Psoas muscle (tissue), 8 donors: ENCODE data around the gene PPM1D. TPM values are rescaled to one million over a fixed set of nuclear protein-coding genes. Genes with fewer than 3 reads are reported as not detected.
A peak's percentile ranks its signal among the peaks of the same experiment; 100 is the strongest.
"Not testable (repeated sequence)": the region's sequence is repeated elsewhere in the genome, so short reads cannot be mapped to it uniquely, and the experiment has no call there.

Experiments
- ATAC-seq, 4 donors: fragments of 200-7000 bp; cut with Tn5 transposase; one replicate each; pipeline ENCODE4 v1.9.1; 2020; ENCODE audit warnings: moderate library complexity in 3 of 4, mild to moderate bottlenecking in 2 of 4
- DNase-seq, 2 donors: peaks; one replicate each; pipeline ENCODE4 v3.0.0-alpha.2; 2020
- H3K27ac ChIP-seq: fragments of 200-600 bp; one replicate; pipeline ENCODE4 v1.8.0; 2022
- H3K27me3 ChIP-seq, 3 donors: fragments of 200-600 bp in 1 of 3; one replicate each; pipeline versions ENCODE4 v1.6.1 to v1.8.0; 2013 to 2022; ENCODE audit warnings: low read length in 2 of 3, mild to moderate bottlenecking in 2 of 3, moderate library complexity in 1 of 3; ENCODE audit not compliant: insufficient read depth in 3 of 3
- H3K36me3 ChIP-seq, 2 donors: fragments of 200-600 bp in 1 of 2; one replicate each; pipeline versions ENCODE4 v1.6.1 to v1.8.0; 2013 to 2022; ENCODE audit warnings: low read depth in 1 of 2, mild to moderate bottlenecking in 1 of 2, moderate library complexity in 1 of 2; ENCODE audit not compliant: insufficient read depth in 1 of 2
- H3K4me1 ChIP-seq: fragments of 200-600 bp; one replicate; pipeline ENCODE4 v1.8.0; 2022
- H3K4me3 ChIP-seq: fragments of 200-600 bp; one replicate; pipeline ENCODE4 v1.8.0; 2022; ENCODE audit warnings: mild to moderate bottlenecking
- H3K9me3 ChIP-seq: fragments of 200-600 bp; one replicate; pipeline ENCODE4 v1.8.0; 2022
- WGBS, 3 donors: extraction: QIAGEN DNeasy Blood & Tissue Kit; methylation state at CpG; one replicate each; pipeline versions ENCODE4 v1.1.6 to v1.1.7; 2013; 5-methylcytosine and 5-hydroxymethylcytosine counted together
- intact Hi-C, 2 donors: fragments of 100-400 bp; cut with DNase I; formaldehyde crosslinking; loops; one replicate each; pipeline versions ENCODE4 v1.11.0 to v1.14.2; 2022
- polyA plus RNA-seq, 3 donors: library from polyadenylated mRNA; stranded (reverse); fragments of 200-250 nt; gene quantifications; one replicate each; pipeline ENCODE4 v1.2.3, GENCODE V29; 2013
- total RNA-seq, 4 donors: library from RNA; stranded (reverse); fragmentation: NEBNext Ultra II Directional in 2 of 4; extraction: Animal tissue kit (Norgen Biotek cat#: 25700) in 2 of 4; gene quantifications; one replicate each; pipeline versions ENCODE4 v1.2.1 to v1.2.4, GENCODE V29; 2021 to 2023
- TF ChIP-seq, protein P1 (sequence below): fragments of 200-600 bp; IDR thresholded peaks from one replicate; pipeline ENCODE4 v1.8.0; 2022; ENCODE audit warnings: antibody characterized with exemption
- donor health status: healthy with polysubstance abuse.
- donor health status: DM: no; HTN: no; CAD: no; lungs with moderate emphysema.
- donor health status: Bipolar disorder and iron deficiency.
- donor health status: healthy.
- donor health status: DM: yes; HTN: yes; CAD: no.
- donor health status: DM: no; HTN: no; CAD: no.
- donor health status: DM: no; HTN: no; CAD: no.
- donor health status: DM: yes; HTN: yes; CAD: no.

Gene PPM1D
- total and polyA plus RNA-seq, 7 donors = 2.8 to 10.5 (median 7.0) TPM

DNA sequence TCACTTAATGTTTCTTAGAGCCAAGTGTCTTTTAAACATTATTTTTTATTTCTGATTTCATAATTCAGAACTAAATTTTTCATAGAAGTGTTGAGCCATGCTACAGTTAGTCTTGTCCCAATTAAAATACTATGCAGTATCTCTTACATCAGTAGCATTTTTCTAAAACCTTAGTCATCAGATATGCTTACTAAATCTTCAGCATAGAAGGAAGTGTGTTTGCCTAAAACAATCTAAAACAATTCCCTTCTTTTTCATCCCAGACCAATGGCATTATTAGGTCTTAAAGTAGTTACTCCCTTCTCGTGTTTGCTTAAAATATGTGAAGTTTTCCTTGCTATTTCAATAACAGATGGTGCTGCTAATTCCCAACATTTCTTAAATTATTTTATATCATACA, 64.0 kb downstream of the PPM1D start:
- TF ChIP-seq, protein P1, sequence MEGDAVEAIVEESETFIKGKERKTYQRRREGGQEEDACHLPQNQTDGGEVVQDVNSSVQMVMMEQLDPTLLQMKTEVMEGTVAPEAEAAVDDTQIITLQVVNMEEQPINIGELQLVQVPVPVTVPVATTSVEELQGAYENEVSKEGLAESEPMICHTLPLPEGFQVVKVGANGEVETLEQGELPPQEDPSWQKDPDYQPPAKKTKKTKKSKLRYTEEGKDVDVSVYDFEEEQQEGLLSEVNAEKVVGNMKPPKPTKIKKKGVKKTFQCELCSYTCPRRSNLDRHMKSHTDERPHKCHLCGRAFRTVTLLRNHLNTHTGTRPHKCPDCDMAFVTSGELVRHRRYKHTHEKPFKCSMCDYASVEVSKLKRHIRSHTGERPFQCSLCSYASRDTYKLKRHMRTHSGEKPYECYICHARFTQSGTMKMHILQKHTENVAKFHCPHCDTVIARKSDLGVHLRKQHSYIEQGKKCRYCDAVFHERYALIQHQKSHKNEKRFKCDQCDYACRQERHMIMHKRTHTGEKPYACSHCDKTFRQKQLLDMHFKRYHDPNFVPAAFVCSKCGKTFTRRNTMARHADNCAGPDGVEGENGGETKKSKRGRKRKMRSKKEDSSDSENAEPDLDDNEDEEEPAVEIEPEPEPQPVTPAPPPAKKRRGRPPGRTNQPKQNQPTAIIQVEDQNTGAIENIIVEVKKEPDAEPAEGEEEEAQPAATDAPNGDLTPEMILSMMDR = no peak

DNA sequence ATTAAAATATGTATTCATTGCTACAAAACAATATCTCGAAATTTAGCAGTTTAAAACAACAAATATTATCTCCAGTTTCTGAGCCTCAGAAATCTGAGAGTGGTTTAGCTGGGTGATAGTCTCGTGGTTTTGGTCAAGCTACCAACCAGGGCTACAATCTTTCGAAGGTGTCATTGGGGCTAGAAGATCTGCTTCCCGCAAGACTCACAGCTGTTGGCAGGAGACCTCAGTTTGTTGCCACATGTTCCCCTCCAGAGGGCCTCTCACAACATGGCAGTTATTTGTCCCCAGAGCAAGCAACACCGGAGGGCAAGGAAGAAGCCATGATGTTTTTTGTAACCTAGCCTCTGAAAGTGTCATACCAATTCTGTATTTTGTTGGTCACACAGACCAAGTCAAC, 65.6 kb downstream of the PPM1D start:
- peaks cover 5 to 42% of the 10 kb centered on the region in 2 donors for H3K36me3 ChIP-seq
- H3K27ac ChIP-seq = no peak overlapping the region
- WGBS, 3 donors = 94 to 97% (median 94%) methylated on average over 5 of the region's 5 CpGs
- no peaks in the 10 kb centered on the region for H3K27me3 ChIP-seq
- no peaks in the 10 kb centered on the region for H3K9me3 ChIP-seq
- intact Hi-C loops = no loop called here
- no peak overlapping the region for H3K4me3 ChIP-seq
- DNase-seq = no peak
- no peak for ATAC-seq
- TF ChIP-seq, protein P1 = no peak
- no peaks in the 10 kb centered on the region for H3K4me1 ChIP-seq

More for the DNA sequence above, 64.0 kb downstream of the PPM1D start:
- Histone ChIP-seq H3K4me3 (no peak overlapping the region), H3K4me1 (no peaks in the 10 kb centered on the region), H3K36me3 (peaks cover 5 to 43% of the 10 kb centered on the region in 2 donors), H3K27me3 (no peaks in the 10 kb centered on the region), H3K27ac (no peak overlapping the region), H3K9me3 (no peaks in the 10 kb centered on the region)
- intact Hi-C loops = no loop called here
- 68 to 84% (median 72%) methylated on average over 1 of the region's 1 CpG for WGBS, 3 donors
- DNase-seq = no peak
- no peak for ATAC-seq

DNA sequence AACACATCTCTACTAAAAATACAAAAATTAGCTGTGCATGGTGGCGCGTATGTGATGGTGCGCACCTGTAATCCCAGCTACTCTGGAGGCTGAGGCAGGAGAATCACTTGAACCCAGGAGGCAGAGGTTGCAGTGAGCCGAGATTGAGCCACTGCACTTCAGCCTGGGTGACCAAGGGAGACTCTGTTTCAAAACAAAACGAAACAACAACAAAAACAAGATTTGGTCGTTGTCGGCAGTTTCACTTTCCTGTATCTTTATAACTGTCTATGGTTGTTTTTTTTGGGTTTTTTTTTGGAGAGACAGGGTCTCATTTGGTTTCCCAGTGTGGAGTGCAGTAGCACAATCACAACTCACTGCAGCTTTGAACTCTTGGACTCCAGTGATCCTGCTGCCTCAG, 68.7 kb downstream of the PPM1D start:
- intact Hi-C loops, ATAC-seq, H3K9me3 ChIP-seq, H3K27me3 ChIP-seq, H3K4me1 ChIP-seq, H3K4me3 ChIP-seq, H3K27ac ChIP-seq, DNase-seq: not testable (repeated sequence)
- peaks cover 0 to 26% of the 10 kb centered on the region in 2 donors for H3K36me3 ChIP-seq
- 87 to 91% (median 89%) methylated on average over 7 of the region's 7 CpGs for WGBS, 3 donors

- Histone ChIP-seq H3K9me3 (no peaks in the 10 kb centered on the region), H3K27me3 (no peaks in the 10 kb centered on the region), H3K4me3 (no peak overlapping the region), H3K36me3 (peaks cover 0 to 1% of the 10 kb centered on the region in 2 donors), H3K27ac (no peak overlapping the region), H3K4me1 (peaks cover 2% of the 10 kb centered on the region)
- 44 to 49% (median 46%) methylated on average over 2 of the region's 2 CpGs for WGBS, 3 donors
- ATAC-seq (no peak), DNase-seq (no peak)
- intact Hi-C loops = no loop called here
- TF ChIP-seq, protein P1 = no peak
These were observed 71.5 kb downstream of the PPM1D start for GRCh38 chr17:60671482-60671881.

GRCh38 chr17:60674637-60675036, 74.6 kb downstream of the PPM1D start:
- intact Hi-C loops, H3K36me3 ChIP-seq, H3K4me3 ChIP-seq, DNase-seq, H3K27me3 ChIP-seq, H3K27ac ChIP-seq, H3K9me3 ChIP-seq, ATAC-seq: not testable (repeated sequence)
- peaks cover 11% of the 10 kb centered on the region for H3K4me1 ChIP-seq
- WGBS, 3 donors = 86 to 90% (median 89%) methylated on average over 7 of the region's 7 CpGs

DNA sequence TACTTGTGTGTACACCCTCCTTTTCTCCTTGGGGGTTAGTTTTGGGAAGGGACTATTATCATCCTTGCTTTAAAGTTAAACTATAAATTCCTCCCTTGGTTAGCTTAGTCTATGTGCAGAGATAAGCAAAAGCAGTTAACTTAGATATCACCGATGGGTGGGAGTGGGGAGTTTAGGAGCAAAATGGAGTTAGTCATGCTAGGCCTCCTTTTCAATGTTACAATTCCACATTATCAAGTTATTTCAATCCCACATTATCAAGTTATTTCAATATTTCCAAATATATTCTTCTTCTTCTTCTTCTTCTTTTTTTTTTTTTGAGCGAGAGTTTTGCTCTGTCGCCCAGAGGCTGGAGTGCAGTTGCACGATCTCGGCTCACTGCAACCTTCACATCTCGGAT, 76.0 kb downstream of the PPM1D start:
- WGBS, 3 donors = 95 to 97% (median 96%) methylated on average over 6 of the region's 6 CpGs
- H3K27me3 ChIP-seq = no peaks in the 10 kb centered on the region
- intact Hi-C loops = no loop called here
- no peak for ATAC-seq
- no peaks in the 10 kb centered on the region for H3K9me3 ChIP-seq
- H3K4me1 ChIP-seq = peaks cover 11% of the 10 kb centered on the region
- peak overlapping the region; percentile 82 for H3K4me3 ChIP-seq
- TF ChIP-seq, protein P1 = no peak
- H3K27ac ChIP-seq = no peak overlapping the region
- DNase-seq = no peak
- H3K36me3 ChIP-seq = peaks cover 0 to 11% of the 10 kb centered on the region in 2 donors
